EH (cell line): ENCODE data around the gene KRTAP5-2.
A peak's percentile ranks its signal among the peaks of the same experiment; 100 is the strongest.
"Not testable (repeated sequence)": the region's sequence is repeated elsewhere in the genome, so short reads cannot be mapped to it uniquely, and the experiment has no call there.

Experiments
- DNase-seq: peaks from one replicate; pipeline ENCODE4 v3.0.0-alpha.2; 2015; ENCODE audit warnings: low read depth

The KRTAP5-2 gene, protein sequence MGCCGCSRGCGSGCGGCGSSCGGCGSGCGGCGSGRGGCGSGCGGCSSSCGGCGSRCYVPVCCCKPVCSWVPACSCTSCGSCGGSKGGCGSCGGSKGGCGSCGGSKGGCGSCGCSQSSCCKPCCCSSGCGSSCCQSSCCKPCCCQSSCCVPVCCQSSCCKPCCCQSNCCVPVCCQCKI

DNA sequence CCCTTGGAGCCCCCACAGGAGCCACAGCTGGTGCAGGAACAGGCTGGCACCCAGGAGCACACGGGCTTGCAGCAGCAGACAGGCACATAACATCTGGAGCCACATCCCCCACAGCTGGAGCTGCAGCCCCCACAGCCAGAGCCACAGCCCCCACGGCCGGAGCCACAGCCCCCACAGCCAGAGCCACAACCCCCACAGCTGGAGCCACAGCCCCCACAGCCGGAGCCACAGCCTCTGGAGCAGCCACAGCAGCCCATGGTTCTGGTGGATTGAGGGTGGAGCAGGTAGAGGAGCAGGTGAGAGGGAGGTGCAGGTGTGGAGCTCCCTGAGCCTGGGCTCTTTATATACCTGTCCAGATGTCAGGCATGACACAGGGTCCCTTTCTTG lies at the start of gene KRTAP5-2:
Gene KRTAP5-2 (minus strand): TSS at position 301 of the 387 bp plus-strand sequence. CDS start 44 bp downstream, at position 257.
- no peak for DNase-seq

DNA sequence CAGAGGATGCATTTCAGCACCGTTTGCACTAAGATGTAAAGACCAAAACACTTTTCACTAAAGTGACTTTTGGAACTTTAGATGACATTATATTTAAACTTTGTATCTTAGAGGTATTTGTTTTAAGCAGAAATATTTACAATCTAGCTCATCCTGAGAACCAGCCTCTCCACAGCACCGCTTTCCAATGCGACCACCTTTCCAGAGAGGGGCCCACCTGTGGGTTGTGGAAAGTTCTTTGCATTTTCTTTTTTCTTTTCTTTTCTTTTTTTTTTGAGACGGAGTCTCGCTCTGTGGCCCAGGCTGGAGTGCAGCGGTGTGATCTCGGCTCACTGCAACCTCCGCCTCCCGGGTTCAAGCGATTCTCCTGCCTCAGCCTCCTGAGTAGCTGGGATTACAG lies 48.4 kb upstream of the KRTAP5-2 start:
- not testable (repeated sequence) for DNase-seq

DNA sequence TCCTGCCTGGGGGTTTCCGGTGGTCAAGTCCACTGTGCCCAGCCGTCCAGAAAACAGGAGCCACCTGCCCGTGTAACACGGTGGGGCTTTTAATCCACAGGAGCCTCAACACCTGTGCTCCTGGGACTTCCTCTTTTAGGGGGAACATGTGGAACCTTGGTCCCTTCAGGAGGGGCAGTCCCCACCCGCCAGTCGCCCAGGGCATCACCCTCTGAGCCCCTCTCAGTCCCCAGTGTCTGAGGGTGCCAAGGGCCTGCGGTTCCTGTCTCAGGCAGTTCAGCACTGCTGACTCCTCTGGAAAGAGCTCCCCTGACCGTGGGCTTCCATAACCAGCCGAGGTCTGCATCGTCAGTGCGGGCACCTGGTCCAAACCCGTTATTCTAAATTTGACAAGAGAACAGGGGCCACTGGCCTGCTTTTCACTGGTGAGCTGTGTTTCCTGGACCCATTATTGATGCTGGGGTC lies 47.3 kb upstream of the KRTAP5-2 start:
- no peak for DNase-seq

DNA sequence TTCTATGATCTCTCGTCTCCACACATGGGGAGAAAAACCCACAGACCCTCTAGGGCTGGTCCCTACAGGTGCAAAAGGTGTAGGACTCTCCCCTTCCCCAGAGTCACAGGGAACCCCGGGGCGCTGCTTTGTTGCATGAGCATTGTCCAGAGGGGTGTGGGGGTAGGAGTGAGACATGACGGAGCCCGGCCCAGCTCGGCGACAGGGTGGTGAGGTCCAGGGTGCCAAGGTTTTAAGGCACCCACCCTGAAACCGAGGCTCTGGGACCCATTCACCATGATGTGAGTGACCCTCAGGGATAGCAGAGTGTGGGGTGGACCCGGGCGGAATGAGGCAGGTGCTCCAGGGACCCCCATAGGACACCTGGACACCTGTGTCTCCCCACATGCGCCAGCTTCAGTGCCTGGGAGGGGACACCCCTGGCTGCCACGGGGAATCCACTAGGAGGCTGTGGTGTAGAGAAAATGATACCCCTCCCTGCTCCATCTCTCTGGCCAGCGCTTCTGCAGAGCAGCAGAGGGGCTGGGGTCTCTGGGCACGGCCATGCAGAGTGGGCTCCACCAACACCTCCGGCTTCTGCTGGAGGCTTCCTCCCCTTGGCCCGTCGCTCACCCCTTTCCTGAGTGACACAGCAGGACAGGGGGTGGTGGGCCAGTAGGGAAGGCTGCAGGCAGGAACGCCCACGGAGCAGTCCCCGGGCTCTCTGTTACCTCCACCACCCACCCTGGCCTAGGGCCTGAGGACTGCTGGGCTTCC lies 46.7 kb upstream of the KRTAP5-2 start:
- DNase-seq, result no peak

DNA sequence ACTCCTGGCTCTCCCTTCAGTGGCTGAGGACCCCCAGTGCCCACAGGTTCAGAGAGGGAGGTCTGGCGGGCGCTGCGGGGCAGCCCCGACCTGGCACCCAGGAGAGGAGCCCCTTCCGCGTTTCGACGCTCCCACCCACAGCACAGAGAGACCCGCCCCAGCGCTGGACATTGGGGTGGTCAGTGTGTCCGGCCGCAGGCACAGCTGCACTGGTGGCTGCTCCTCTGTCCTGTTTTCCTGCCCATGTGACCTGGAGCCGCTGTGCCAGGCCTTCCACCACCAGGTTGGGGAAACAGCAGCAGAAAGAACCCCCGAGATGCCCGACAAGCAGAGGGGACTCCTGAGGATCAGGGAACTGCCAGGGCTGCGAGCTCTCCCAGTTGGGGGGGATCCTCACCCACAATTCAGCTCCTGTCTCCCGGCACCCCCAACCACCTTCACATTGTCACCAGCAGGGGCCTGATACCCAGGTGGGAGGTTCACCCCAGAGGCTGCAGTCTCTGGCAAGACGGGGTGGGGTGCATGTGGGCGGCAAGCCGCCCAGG lies 45.1 kb upstream of the KRTAP5-2 start:
- DNase-seq, result no peak

DNA sequence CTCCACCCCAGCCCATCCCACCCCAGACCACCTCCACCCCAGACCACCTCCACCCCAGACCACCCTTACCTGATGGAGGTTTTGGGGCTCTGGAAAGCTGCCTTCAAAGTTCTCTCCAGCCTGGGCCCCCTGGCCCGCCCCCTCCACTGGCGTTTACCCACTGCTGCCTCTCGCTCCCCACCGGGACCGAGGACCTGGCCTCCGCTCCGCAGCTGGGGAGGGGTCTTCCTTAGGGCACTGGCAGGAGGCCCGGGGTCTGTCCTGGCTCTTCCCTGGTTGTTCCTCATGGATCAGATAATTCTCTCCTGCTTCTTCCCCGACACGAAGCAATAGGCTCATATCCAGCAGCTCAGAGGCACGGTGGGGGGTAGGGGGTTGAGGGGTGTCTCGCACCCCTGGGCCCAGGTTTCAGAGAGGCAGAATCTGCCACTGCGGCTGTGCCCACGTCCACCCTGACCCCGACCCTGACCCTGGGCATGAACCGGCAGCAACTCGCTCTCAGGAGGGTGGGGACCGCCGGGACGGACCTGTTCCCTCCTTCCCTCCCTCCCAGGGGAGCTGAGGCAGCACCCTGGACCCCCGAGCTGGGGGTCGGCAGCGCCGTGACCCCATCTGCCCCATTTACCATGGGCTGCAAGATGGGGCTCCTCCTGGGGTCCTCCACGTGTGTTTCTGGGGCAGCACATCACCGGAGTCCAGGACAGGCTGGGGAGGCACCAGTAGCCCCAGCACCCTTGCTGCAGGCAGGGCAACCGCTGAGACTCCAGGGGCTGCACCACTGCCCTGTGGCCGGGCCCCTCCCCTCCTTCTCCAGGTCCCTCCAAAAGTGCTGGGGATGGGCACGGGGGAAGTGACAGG lies 44.4 kb upstream of the KRTAP5-2 start:
- DNase-seq, result no peak

DNA sequence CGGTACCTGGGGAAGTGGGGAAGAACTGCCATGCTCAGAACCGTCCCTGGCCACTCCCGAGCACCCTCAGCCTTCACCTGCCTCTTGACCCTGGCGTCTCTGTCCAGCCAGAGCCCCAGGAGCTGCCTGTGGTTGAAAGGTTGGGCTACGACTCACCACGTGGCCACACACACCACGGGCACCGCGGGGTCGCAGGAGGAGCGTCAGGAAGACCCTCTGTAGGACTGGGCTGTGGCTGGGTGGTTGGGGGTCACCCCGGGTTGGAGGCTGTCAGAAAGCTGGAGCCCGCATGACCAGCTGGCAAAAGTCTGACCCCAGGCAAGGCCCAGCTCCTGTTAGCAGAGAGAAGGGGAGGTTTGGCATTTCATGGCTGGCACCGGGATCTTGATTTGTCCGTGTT lies 43.0 kb upstream of the KRTAP5-2 start:
- DNase-seq, result no peak

DNA sequence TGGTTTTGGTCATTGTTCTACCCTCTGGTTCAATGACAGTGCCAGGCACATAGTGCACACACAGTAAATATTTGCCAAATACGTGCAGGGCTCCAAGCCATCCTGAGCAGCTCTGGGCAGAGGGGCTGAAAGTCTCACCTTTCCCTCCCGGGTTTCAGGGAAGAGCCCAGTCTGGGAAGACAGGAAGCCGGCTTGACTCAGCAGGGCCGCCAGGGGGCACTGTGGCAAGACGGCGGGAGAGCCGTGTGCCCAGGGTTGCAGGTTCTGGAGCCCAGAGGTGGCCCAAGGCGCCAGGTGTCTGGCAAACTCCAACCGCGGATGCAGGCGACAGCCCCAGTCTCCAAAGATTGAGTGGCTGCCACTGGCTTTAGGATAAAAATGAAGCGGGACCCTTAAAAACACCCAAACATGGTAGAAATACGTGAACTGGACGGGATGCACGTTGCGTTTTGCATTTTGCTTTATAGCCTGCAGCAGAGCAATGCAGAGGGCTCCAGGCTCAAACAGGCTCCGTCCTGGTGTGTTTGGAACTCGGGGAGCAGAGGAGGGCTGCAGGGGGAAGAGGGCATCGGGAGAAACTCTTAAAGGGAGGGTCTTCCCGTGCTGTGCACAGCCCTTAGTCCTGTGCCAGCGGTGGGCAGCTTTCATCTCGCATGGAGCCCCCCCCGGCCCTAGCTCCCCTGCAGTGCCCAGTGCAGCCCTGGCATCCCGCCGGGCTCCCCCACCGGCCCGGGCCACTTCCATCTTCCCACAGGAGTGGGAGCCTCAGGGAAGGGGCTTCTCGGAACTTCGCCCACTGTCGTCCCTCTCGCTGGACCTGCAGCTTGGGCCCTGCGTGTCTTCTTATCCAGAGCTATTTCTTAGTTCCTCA lies 42.2 kb upstream of the KRTAP5-2 start:
- peak; percentile 34 for DNase-seq

DNA sequence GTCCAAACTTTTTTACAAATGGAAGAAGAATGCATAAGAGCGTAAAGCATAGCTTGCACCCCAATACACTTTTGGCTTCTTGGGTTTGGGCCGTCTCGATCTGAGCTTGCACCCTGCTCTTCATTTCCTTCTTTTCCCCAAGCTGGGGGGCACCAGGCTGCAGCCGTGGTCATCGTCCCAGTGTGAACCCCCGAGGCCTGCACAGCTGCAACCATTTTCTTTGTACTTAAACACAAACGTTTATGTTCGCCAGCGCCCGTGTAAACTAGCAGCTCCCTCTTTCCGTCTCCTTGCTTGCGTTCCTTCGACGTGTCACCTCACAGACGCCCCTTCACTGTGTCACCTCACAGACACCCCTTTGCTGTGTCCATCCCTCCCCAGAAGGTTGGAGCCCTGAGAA lies 41.6 kb upstream of the KRTAP5-2 start:
- DNase-seq, result no peak

DNA sequence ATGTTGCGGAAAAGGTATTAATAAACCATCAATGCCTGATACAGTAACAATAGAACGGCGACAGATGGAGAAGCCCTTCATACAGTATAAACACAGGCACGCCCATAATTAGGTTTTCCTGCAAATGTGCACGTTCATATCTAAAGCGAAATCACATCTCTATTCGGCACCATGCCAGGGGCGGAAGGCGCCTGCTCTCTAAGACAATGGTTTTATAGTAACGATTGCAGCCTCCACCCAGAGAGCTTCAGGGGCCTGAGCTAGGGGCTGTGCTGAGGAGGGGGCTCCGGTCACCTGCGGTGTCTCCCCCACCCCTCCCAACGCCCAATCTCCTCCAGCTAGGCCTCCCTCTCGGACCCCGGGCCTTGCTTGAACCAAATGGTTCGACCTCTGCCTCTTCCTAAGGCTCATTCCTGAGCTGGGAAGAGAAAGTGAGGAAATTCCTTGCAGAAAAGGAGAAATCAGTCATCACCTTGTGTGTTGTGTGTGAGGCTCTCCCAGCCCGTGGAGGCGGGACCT lies 41.1 kb upstream of the KRTAP5-2 start:
- peak; percentile 28 for DNase-seq

DNA sequence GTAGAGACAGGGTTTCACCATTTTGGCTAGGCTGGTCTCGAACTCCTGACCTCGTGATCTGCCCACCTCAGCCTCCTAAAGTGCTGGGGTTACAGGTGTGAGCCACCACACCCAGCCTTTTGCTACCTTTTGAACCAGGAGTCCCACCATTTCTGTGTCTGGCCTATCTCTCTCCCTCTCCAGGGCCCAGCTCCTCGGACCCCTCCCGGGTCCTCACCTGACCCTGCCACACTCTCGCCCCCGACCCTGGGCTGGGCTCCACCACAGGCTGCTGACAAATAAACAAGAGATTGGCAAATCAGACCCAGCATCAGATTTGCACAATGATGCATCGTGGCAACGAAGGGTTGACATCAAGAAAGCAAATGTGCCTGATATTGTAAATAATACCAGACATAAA lies 40.2 kb upstream of the KRTAP5-2 start:
- DNase-seq, result no peak

DNA sequence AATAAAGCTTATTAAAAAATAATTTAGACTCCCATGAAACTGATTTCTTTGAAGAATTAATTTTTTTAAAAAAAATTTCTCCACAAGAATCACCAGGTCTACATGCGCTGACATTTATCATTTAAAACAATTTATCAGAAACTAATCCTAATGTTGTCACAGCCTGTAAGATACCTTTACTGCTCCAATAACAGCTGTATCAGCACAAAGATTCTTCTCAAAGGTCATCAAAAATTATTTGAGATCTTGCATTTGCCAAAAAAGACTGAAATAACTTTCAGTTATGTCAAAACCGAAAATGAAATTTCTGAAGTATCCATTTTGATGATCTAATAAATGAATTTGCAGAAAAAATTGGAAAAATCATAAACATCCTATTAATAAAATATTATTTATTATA lies 39.5 kb upstream of the KRTAP5-2 start:
- no peak for DNase-seq

DNA sequence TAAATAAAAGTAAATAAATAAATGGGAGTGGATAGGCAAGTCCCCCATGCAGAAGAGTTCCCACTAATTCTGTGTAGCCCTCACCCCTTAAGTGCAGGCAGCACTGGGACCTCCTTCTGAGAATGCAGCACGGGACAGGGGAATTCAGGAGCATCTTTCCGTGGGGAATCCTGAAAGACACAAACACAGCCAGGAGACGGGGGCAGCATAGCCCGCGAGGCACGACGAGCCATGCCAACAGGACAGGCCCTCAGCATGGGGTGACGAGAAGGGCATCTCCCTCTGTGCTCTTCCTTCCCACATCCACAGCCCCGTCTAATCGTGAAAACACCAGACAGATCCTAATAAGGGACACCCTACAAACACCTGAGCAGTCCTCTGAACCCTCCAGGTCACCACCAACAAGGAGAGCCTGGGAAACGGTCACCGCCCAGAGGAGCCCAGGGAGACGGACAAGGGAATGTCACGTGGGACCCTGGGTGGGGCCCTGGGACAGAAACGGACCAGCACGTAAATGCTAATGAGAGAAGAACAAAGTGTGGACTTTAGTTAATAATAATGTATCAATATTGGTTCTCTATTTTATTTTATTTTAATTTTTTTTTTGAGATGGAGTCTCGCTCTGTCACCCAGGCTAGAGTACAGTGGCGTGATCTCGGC lies 38.3 kb upstream of the KRTAP5-2 start:
- DNase-seq, result no peak

DNA sequence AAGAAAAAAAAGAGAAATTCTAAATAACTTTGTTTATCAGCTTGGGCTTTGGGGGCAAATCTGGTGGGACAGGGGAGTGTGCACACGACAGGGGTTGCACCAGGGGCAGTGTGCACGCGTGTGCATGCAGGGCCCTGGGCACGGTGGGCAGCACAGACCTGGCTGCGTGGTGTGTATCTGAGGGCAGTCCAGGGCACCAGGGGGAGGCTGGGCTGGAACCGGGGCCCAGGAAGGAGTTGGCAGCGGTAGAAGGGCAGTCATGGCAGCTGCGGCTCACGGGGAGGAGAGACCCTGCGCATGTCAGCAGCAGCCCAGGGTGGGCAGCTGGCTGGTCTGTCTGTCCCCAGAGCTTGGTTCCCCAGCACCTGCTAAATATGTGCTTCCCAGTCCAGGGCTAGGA lies 35.8 kb upstream of the KRTAP5-2 start:
- DNase-seq, result no peak

DNA sequence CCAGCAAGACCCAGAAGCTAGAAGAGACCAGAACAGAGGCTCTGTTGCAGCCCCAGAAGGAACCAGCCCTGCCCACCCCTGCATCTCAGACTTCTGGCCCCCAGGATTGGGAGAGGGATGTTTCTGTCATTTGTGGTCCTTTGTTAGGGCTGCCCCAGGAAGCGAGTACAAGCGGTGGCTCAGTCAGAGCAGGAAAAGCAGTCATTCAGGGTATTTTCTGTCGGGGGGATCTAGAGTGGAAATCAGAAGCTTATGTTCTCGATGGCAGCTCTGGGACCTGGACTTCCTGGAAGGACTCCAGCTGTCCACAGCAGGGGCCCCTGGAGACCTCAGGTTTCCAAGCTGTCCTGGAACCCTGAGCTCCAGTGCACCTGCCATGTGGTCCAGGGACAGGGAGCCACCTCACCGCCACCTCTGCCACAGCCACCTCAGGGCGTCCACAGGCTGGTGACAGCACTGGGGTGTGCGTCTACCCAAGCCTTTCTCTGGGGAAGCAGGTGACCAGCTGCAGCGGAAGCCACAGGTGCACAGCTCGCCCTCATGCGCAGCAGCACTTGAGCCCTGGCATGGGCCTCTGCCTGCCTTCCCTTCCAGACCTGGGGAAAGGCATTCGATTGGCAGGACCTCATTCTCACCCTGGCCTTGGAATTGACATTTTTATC lies 34.1 kb upstream of the KRTAP5-2 start:
- no peak for DNase-seq

DNA sequence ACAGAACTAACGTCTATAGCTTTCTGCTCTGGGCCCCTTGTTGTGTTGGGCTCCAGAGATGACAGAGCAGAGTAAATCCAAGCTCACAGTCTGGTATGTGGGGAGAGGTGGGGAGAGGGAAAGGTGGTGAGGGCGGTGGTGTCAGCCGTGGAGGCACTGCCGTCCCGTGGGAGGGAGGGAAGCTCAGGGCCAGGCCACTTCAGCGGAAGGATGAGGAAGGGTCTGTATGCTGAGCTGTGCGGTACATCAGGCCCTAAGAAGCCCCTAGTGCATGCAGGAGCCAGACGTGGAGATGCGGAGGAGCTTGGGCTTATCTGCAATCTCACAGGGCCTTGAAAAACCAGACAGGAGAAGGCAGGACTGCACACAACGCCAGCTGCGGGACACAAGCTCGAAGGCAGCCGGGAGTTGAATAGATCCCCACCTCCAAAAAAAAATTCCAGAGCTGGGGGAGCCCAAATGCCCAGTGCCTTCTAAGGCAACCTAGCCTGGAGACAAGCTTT lies 33.0 kb upstream of the KRTAP5-2 start:
- DNase-seq, result no peak

DNA sequence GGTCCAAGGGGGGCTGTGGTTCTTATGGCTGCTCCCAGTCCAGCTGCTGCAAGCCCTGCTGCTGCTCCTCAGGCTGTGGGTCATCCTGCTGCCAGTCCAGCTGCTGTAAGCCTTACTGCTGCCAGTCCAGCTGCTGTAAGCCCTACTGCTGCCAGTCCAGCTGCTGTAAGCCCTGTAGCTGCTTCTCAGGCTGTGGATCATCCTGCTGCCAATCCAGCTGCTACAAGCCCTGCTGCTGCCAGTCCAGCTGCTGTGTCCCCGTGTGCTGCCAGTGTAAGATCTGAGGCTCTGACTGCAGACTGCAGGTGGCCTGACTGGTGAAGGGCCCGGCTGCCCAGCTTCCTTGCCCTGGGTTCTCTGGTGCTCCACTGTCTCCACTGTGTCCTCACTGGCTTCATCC lies 32.2 kb upstream of the KRTAP5-2 start:
- DNase-seq, result no peak

DNA sequence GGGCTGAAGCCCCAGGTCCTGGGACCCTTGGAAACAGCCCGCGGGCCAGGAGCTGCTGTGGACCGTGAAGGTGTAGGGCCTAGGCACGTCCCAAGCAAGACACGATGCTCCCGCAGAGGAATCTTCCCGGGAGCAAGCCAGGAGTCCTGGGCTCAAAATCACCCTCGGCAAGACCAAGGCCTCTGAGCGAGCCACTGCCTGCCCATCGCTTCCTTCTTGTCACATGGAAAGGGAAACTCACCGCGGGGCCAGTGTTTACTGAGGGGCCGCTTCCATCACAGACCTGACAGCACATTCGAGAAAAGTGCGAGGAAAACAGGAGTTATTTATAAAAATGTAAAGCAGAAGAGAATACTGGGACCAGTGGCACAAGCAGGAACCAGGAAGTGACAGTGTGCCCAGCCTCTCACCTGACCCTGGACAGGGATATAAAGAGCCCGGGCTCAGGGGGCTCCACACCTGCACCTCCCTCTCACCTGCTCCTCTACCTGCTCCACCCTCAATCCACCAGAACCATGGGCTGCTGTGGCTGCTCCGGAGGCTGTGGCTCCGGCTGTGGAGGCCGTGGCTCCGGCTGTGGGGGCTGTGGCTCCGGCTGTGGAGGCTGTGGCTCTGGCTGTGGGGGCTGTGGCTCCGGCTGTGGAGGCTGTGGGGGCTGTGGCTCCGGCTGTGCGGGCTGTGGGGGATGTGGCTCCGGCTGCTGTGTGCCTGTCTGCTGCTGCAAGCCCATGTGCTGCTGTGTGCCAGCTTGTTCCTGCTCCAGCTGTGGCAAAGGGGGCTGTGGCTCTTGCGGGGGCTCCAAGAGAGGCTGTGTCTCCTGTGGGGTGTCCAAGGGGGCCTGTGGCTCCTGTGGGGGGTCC lies 31.5 kb upstream of the KRTAP5-2 start, which contains the start of gene KRTAP5-5:
Gene KRTAP5-5 (plus strand): TSS at position 450 of the 860 bp plus-strand sequence. CDS start 66 bp downstream, at position 516.
- no peak for DNase-seq
